ENCODE data around the gene C1orf50. TPM values are rescaled to one million over a fixed set of nuclear protein-coding genes. Genes with fewer than 3 reads are reported as not detected.

Gene C1orf50
- total and polyA plus RNA-seq, 2 donors from 2014 or later, result 7.5 to 14.6 TPM

DNA sequence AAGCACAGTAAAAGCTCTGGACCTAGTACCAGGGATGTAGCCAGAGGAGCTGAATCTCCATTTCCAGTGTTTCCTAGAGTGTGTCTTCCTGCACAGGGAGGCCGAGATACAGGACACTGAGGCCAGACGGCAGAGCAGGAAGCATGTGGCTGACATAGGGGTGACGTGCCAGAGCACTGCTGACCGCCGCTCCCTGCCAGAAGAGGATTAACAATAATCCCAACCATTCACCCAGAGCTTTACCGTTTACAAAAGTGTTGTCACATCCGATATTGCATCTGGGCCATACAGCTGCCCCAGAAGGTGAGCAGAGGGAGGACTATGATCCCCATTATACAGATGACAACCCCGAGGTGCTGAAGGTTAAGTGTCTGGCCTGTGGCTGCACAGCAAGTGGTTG lies 21.2 kb upstream of the C1orf50 start:
- Histone ChIP-seq H3K27ac (ENCODE audit: low read depth in 2 of 2, low read length in 2 of 2) (no peak overlapping the region), H3K9me3 (ENCODE audit: control insufficient read depth in 2 of 3, insufficient read depth in 1 of 3, low read length in 3 of 3) (no peaks in the 10 kb centered on the region), H3K4me1 (ENCODE audit: control insufficient read depth in 2 of 3, insufficient read depth in 2 of 3, low read depth in 1 of 3, low read length in 3 of 3) (peaks cover 0 to 2% (median 0%) of the 10 kb centered on the region in 3 donors), H3K36me3 (ENCODE audit: control insufficient read depth in 2 of 3, insufficient read depth in 3 of 3, low read length in 3 of 3) (peaks cover 0 to 22% (median 14%) of the 10 kb centered on the region in 3 donors), H3K27me3 (ENCODE audit: control insufficient read depth, insufficient read depth, low read length) (no peaks in the 10 kb centered on the region), H3K9ac (ENCODE audit: low read length in 3 of 3) (no peak overlapping the region), H3K4me3 (ENCODE audit: low read length in 3 of 3) (no peak overlapping the region)
- intact Hi-C loops (cut with DNase I), result loop anchor here (10.0 kb wide), 1 partner anchor 161 kb away; no protein-coding TSS in a partner anchor
- DNase-seq (no peak), FAIRE-seq (no peak)
- TF ChIP-seq, protein P1, sequence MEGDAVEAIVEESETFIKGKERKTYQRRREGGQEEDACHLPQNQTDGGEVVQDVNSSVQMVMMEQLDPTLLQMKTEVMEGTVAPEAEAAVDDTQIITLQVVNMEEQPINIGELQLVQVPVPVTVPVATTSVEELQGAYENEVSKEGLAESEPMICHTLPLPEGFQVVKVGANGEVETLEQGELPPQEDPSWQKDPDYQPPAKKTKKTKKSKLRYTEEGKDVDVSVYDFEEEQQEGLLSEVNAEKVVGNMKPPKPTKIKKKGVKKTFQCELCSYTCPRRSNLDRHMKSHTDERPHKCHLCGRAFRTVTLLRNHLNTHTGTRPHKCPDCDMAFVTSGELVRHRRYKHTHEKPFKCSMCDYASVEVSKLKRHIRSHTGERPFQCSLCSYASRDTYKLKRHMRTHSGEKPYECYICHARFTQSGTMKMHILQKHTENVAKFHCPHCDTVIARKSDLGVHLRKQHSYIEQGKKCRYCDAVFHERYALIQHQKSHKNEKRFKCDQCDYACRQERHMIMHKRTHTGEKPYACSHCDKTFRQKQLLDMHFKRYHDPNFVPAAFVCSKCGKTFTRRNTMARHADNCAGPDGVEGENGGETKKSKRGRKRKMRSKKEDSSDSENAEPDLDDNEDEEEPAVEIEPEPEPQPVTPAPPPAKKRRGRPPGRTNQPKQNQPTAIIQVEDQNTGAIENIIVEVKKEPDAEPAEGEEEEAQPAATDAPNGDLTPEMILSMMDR (IDR thresholded peaks at IDR 0.05; ENCODE audit: borderline replicate concordance, extremely low read depth, insufficient read depth), result no peak

DNA sequence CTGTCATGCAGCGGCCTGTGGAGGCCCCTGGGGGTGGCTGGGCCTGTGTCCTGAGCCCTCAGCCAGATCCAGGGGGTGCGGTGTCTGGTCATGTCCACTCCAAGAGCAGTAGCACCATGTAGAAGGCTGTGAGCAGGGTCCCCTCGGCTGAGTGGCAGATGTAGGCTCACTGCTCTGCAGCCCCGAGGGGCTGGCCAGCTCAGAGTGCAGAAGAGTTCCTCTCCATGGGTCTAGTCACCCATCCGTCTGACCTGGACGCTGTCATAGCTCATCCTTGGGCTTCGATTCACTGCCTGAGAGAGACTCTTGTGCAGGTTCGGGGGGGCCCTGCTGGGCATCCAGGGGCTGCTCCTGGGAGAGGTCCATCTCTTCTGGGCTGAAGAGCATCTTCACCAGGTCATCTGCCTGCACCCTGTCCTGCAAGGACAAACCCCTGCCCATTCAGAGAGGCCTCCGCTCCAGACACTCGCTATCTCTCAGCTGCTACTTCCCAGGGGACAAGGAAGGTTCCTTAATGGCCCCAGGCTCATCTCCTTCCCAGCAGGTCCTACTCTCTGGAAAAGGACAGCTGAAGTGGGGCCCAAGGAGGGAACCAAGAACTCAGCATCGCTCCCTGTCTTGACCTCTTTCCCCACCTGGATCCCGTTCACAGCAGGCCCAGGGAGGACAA lies 20.5 kb upstream of the C1orf50 start:
- no peak for FAIRE-seq
- Histone ChIP-seq H3K27me3 (ENCODE audit: control insufficient read depth, insufficient read depth, low read length) (no peaks in the 10 kb centered on the region), H3K9ac (ENCODE audit: low read length in 3 of 3) (no peak overlapping the region), H3K36me3 (ENCODE audit: control insufficient read depth in 2 of 3, insufficient read depth in 3 of 3, low read length in 3 of 3) (peaks cover 0 to 22% (median 14%) of the 10 kb centered on the region in 3 donors), H3K4me3 (ENCODE audit: low read length in 3 of 3) (no peak overlapping the region), H3K27ac (ENCODE audit: low read depth in 2 of 2, low read length in 2 of 2) (no peak overlapping the region), H3K4me1 (ENCODE audit: control insufficient read depth in 2 of 3, insufficient read depth in 2 of 3, low read depth in 1 of 3, low read length in 3 of 3) (peaks cover 0 to 2% (median 0%) of the 10 kb centered on the region in 3 donors), H3K9me3 (ENCODE audit: control insufficient read depth in 2 of 3, insufficient read depth in 1 of 3, low read length in 3 of 3) (no peaks in the 10 kb centered on the region)
- intact Hi-C loops (cut with DNase I), result loop anchor here (10.0 kb wide), 1 partner anchor 162 kb away; no protein-coding TSS in a partner anchor
- TF ChIP-seq, protein P1 (IDR thresholded peaks at IDR 0.05; ENCODE audit: borderline replicate concordance, extremely low read depth, insufficient read depth), result no peak
- DNase-seq, result no peak

- intact Hi-C loops (cut with DNase I), result loop anchor here (10.0 kb wide), 1 partner anchor 162 kb away; no protein-coding TSS in a partner anchor
- no peaks in the 10 kb centered on the region for H3K27me3 ChIP-seq (ENCODE audit: control insufficient read depth, insufficient read depth, low read length)
- no peaks in the 10 kb centered on the region for H3K9me3 ChIP-seq (ENCODE audit: control insufficient read depth in 2 of 3, insufficient read depth in 1 of 3, low read length in 3 of 3)
- no peak overlapping the region for H3K9ac ChIP-seq (ENCODE audit: low read length in 3 of 3)
- peaks cover 3 to 25% (median 17%) of the 10 kb centered on the region in 3 donors for H3K36me3 ChIP-seq (ENCODE audit: control insufficient read depth in 2 of 3, insufficient read depth in 3 of 3, low read length in 3 of 3)
- H3K27ac ChIP-seq (ENCODE audit: low read depth in 2 of 2, low read length in 2 of 2), result no peak overlapping the region
- peak in 4 of 5 donors; percentile 62 to 73 (median 68) for DNase-seq
- H3K4me1 ChIP-seq (ENCODE audit: control insufficient read depth in 2 of 3, insufficient read depth in 2 of 3, low read depth in 1 of 3, low read length in 3 of 3), result peaks cover 0 to 2% (median 0%) of the 10 kb centered on the region in 3 donors
- no peak for FAIRE-seq
- no peak overlapping the region for H3K4me3 ChIP-seq (ENCODE audit: low read length in 3 of 3)
- TF ChIP-seq, protein P1 (IDR thresholded peaks at IDR 0.05; ENCODE audit: borderline replicate concordance, extremely low read depth, insufficient read depth), result peak; percentile 72
Measured at GRCh38 chr1:42747125-42747524, 19.9 kb upstream of the C1orf50 start.
